SH-SY5Y (cell line): ENCODE data around the gene ELMO2.

Source experiments
- GATA2 ChIP-seq: IDR thresholded peaks from 2 replicates; pipeline ENCODE4 v1.6.1; 2011; ENCODE audit warnings: mild to moderate bottlenecking, low read depth, low read length
- GATA3 ChIP-seq: IDR thresholded peaks from 2 replicates; pipeline ENCODE4 v1.6.1; 2011; ENCODE audit warnings: low read depth, mild to moderate bottlenecking, low read length, moderate library complexity

DNA sequence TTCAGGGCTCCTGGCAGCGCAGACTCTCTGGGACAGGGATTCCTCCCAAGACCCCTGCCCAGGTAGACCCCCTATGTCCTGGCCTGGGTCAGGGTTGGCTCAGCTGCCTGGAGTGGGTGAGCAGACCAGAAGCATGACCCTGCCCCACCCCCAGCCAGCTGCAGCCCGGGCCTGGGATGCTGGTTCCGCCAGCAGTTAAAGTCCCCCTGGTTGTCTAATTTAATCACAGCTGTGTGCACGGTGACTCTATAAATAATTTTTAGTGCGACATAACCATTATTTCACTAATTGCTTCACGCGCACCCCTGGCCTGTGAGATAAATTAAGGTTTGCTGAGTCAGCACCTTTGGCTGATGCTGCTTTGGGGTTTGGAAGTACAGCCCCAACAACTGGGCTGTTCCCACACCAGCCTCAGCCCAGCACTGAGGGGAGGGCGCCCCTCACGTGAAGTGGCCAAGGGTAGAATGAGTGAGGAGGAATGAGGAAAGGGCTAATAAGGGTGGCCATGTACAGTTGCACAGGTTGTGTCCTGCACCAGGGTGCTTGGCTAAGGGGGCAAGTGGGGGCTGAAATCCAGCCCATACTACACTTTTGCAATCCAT, 72.0 kb downstream of the ELMO2 start:
- TF ChIP-seq GATA2 (no peak), GATA3 (no peak)
